SK-N-SH (cell line): ENCODE measurements around the gene ZHX3. TPM values are rescaled to one million over a fixed set of nuclear protein-coding genes. Genes with fewer than 3 reads are reported as not detected.

Experiments used
- CTCF ChIA-PET: fragments of 300-600, 350-600 bp; formaldehyde crosslinking; extraction: SDS; loops from one replicate; lab custom pipeline; 2021; lab: Yijun Ruan, JAX
- POLR2A ChIA-PET: fragments of 350-600 bp; sonication (Branson Sonifier 250); formaldehyde crosslinking; extraction: SDS; loops from one replicate; lab custom pipeline; 2020; ENCODE audit warnings: antibody characterized with exemption, inconsistent platforms; lab: Yijun Ruan, JAX
- DNase-seq: peaks from one replicate; pipeline ENCODE4 v3.0.0; 2012
- H2AFZ ChIP-seq: fragments of 200-600 bp; sonication (generic); 2 replicates; pipeline ENCODE4 v1.8.1; 2016; ENCODE audit warnings: antibody characterized with exemption, mild to moderate bottlenecking, low read depth
- H3F3A ChIP-seq: fragments of 200-600 bp; sonication (generic); replicated peaks from 2 replicates; pipeline ENCODE3; 2016; ENCODE audit warnings: antibody characterized with exemption, mild to moderate bottlenecking; ENCODE audit not compliant: insufficient read depth
- H3K27ac ChIP-seq, 2 experiments: fragments of 200-500 bp in 1 of 2; fragments of 200-600 bp in 1 of 2; sonication (Bioruptor generic) in 1 of 2; sonication (generic), shearing (Covaris generic) in 1 of 2; 2 replicates each; pipeline versions ENCODE4 v1.5.1 to v1.6.1; 2014 to 2016; ENCODE audit warnings: low read depth in 2 of 2, inconsistent platforms in 1 of 2, low read length in 1 of 2, mild to moderate bottlenecking in 1 of 2, mixed read lengths in 1 of 2
- H3K27me3 ChIP-seq: fragments of 200-600 bp; sonication (generic), shearing (Covaris generic); 2 replicates; pipeline ENCODE4 v1.6.1; 2016; ENCODE audit warnings: mixed run types; ENCODE audit not compliant: insufficient read depth
- H3K36me3 ChIP-seq, 2 experiments: fragments of 200-500 bp in 1 of 2; fragments of 200-600 bp in 1 of 2; sonication (Bioruptor generic) in 1 of 2; sonication (generic) in 1 of 2; replicated peaks in 1 of 2; 2 replicates each; pipeline versions ENCODE3 to v1.5.1; 2014 to 2016; ENCODE audit warnings: low read length in 1 of 2, mild to moderate bottlenecking in 1 of 2; ENCODE audit not compliant: insufficient read depth in 2 of 2, control insufficient read depth in 1 of 2
- H3K4me1 ChIP-seq, 2 experiments: fragments of 200-500 bp in 1 of 2; fragments of 200-600 bp in 1 of 2; sonication (Bioruptor generic) in 1 of 2; sonication (generic), shearing (Covaris generic) in 1 of 2; 2 replicates each; pipeline versions ENCODE4 v1.5.1 to v1.6.1; 2014 to 2016; ENCODE audit warnings: low read depth in 1 of 2, low read length in 1 of 2, mixed run types in 1 of 2; ENCODE audit not compliant: insufficient read depth in 2 of 2, control insufficient read depth in 1 of 2
- H3K4me2 ChIP-seq: fragments of 200-600 bp; sonication (generic), shearing (Covaris generic); 2 replicates; pipeline ENCODE4 v1.6.1; 2017; ENCODE audit warnings: mixed run types
- H3K4me3 ChIP-seq, 2 experiments: fragments of 200-500 bp in 1 of 2; fragments of 200-600 bp in 1 of 2; sonication (Bioruptor generic) in 1 of 2; sonication (generic), shearing (Covaris generic) in 1 of 2; 2 replicates each; pipeline versions ENCODE4 v1.5.1 to v1.8.1; 2014 to 2016; ENCODE audit warnings: low read depth in 2 of 2, inconsistent platforms in 1 of 2, low read length in 1 of 2, mild to moderate bottlenecking in 1 of 2, mixed read lengths in 1 of 2, moderate library complexity in 1 of 2
- H3K79me2 ChIP-seq: fragments of 200-600 bp; sonication (generic); 2 replicates; pipeline ENCODE4 v1.8.1; 2017; ENCODE audit warnings: mild to moderate bottlenecking; ENCODE audit not compliant: insufficient read depth
- H3K9ac ChIP-seq: fragments of 200-600 bp; sonication (generic); 2 replicates; pipeline ENCODE4 v1.6.1; 2017; ENCODE audit warnings: mixed run types
- H3K9me2 ChIP-seq: fragments of 200-600 bp; sonication (generic); 2 replicates; pipeline ENCODE4 v1.6.1; 2017; ENCODE audit warnings: mixed run types
- H3K9me3 ChIP-seq: fragments of 200-600 bp; sonication (generic); 2 replicates; pipeline ENCODE4 v1.6.1; 2017; ENCODE audit warnings: mixed run types, mild to moderate bottlenecking, moderate library complexity
- H4K20me1 ChIP-seq: fragments of 200-600 bp; sonication (generic); 2 replicates; pipeline ENCODE4 v1.6.1; 2017; ENCODE audit warnings: mild to moderate bottlenecking, mixed run types; ENCODE audit not compliant: insufficient read depth
- EZH2phosphoT487 ChIP-seq: fragments of 200-600 bp; sonication (generic); IDR thresholded peaks from 2 replicates; pipeline ENCODE4 v1.6.1; 2017; ENCODE audit warnings: low read depth, mixed run types, mild to moderate bottlenecking, antibody characterized with exemption, moderate library complexity, borderline replicate concordance
- FOXM1 ChIP-seq: IDR thresholded peaks from 2 replicates; pipeline ENCODE4 v1.4.0; 2012; ENCODE audit warnings: low read depth, mild to moderate bottlenecking
- GABPA ChIP-seq: IDR thresholded peaks from 2 replicates; pipeline ENCODE4 v1.4.0; 2012; ENCODE audit warnings: low read depth, mild to moderate bottlenecking
- MXI1 ChIP-seq: IDR thresholded peaks from 2 replicates; pipeline ENCODE4 v1.6.1; 2012; ENCODE audit warnings: mild to moderate bottlenecking, low read depth, low read length, improper control_type of control experiment
- NFIC ChIP-seq: IDR thresholded peaks from 2 replicates; pipeline ENCODE4 v1.4.0; 2012; ENCODE audit warnings: borderline replicate concordance
- NRF1 ChIP-seq: IDR thresholded peaks from 2 replicates; pipeline ENCODE4 v1.6.1; 2012; ENCODE audit warnings: low read depth, mild to moderate bottlenecking, low read length
- POLR2AphosphoS5 ChIP-seq: IDR thresholded peaks from 2 replicates; pipeline ENCODE4 v1.6.1; 2012; ENCODE audit warnings: low read depth, low read length
- RXRA ChIP-seq: IDR thresholded peaks from 2 replicates; pipeline ENCODE4 v1.4.0; 2012; ENCODE audit warnings: low read depth, mild to moderate bottlenecking, borderline replicate concordance
- TAF1 ChIP-seq: IDR thresholded peaks from 2 replicates; pipeline ENCODE4 v1.6.1; 2012; ENCODE audit warnings: low read depth, mild to moderate bottlenecking, low read length, moderate library complexity, borderline replicate concordance
- TEAD4 ChIP-seq: IDR thresholded peaks from 2 replicates; pipeline ENCODE4 v1.4.0; 2012; ENCODE audit warnings: mild to moderate bottlenecking, borderline replicate concordance; ENCODE audit not compliant: insufficient read depth
- YY1 ChIP-seq: IDR thresholded peaks from 2 replicates; pipeline ENCODE4 v1.4.0; 2012; ENCODE audit warnings: low read depth, mild to moderate bottlenecking
- polyA plus RNA-seq, 3 experiments: library from polyadenylated mRNA; depleted of rRNA; stranded (reverse); fragments of >200 nt; gene quantifications; 2 replicates each; pipeline ENCODE4 v1.2.3, GENCODE V29; 2012
- TF ChIP-seq, protein P1 (sequence below): IDR thresholded peaks from 2 replicates; pipeline ENCODE4 v1.6.1; 2012; ENCODE audit warnings: mild to moderate bottlenecking, low read depth, low read length, moderate library complexity
- TF ChIP-seq, protein P2 (sequence below): fragments of 150-350 bp; IDR thresholded peaks from 2 replicates; pipeline ENCODE4 v1.6.1; 2017; ENCODE audit warnings: antibody characterized with exemption, low read length, low read depth, borderline replicate concordance

Gene ZHX3
- polyA plus RNA-seq, 1 of the 3 experiments (the other 2 are of a cell fraction): 6.0 TPM

DNA sequence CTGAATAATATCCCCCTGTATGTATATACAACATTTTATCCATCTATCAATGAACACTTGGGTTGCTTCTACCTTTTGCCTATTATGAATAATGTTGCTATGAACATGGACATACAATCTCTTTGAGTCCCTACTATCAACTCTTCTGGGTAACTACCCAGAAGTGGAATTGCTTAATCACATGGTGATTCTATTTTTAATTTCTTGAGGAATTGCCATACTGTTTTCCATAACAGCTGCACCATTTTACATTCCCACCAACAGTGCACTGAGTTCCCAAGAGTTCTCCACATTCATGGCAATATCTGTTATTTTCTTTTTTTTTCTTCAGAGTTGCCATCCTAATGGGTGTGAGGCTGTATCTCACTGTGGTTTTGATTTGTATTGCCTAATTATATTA lies 88.3 kb downstream of the ZHX3 start (continued):
- TF ChIP-seq GABPA: no peak

DNA sequence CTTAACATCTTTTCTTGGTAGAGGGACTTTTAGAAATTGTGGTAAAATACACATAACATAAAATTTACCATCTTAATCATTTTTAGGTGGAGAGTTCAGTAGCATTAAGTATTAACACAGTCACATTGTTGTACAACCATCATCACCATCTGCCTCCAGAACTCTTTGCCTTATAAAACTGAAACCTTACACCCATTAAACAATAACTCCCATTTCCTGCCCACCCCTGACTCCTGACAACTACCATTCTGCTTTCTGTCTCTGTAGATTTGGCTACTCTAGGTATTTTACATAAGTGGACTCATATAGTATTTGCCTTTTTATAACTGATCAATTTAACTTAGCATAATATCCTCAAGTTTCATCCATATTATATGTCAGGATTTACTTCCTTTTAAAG lies 88.7 kb downstream of the ZHX3 start:
- no peaks in the 10 kb centered on the region for H3K27me3 ChIP-seq
- H3K9me2 ChIP-seq: no peaks in the 10 kb centered on the region
- no peak overlapping the region for H3K27ac ChIP-seq
- H3K4me1 ChIP-seq: peaks cover 7 to 21% of the 10 kb centered on the region in 2 experiments; a peak in 3 of 4 replicates
- no peak for DNase-seq
- H2AFZ ChIP-seq: no peak overlapping the region
- H3K9ac ChIP-seq: no peak overlapping the region
- no peak overlapping the region for H3K4me3 ChIP-seq
- no peaks in the 10 kb centered on the region for H3K36me3 ChIP-seq
- CTCF ChIA-PET: no interaction called here
- H3K4me2 ChIP-seq: no peak overlapping the region
- no peaks in the 10 kb centered on the region for H3K9me3 ChIP-seq
- TF ChIP-seq, protein P1, sequence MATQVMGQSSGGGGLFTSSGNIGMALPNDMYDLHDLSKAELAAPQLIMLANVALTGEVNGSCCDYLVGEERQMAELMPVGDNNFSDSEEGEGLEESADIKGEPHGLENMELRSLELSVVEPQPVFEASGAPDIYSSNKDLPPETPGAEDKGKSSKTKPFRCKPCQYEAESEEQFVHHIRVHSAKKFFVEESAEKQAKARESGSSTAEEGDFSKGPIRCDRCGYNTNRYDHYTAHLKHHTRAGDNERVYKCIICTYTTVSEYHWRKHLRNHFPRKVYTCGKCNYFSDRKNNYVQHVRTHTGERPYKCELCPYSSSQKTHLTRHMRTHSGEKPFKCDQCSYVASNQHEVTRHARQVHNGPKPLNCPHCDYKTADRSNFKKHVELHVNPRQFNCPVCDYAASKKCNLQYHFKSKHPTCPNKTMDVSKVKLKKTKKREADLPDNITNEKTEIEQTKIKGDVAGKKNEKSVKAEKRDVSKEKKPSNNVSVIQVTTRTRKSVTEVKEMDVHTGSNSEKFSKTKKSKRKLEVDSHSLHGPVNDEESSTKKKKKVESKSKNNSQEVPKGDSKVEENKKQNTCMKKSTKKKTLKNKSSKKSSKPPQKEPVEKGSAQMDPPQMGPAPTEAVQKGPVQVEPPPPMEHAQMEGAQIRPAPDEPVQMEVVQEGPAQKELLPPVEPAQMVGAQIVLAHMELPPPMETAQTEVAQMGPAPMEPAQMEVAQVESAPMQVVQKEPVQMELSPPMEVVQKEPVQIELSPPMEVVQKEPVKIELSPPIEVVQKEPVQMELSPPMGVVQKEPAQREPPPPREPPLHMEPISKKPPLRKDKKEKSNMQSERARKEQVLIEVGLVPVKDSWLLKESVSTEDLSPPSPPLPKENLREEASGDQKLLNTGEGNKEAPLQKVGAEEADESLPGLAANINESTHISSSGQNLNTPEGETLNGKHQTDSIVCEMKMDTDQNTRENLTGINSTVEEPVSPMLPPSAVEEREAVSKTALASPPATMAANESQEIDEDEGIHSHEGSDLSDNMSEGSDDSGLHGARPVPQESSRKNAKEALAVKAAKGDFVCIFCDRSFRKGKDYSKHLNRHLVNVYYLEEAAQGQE: no peak
- TF ChIP-seq RXRA (no peak), MXI1 (no peak), FOXM1 (no peak), POLR2AphosphoS5 (no peak), EZH2phosphoT487 (no peak), NRF1 (no peak), GABPA (no peak), YY1 (no peak), NFIC (no peak), TAF1 (no peak), TEAD4 (no peak)
- TF ChIP-seq, protein P2, sequence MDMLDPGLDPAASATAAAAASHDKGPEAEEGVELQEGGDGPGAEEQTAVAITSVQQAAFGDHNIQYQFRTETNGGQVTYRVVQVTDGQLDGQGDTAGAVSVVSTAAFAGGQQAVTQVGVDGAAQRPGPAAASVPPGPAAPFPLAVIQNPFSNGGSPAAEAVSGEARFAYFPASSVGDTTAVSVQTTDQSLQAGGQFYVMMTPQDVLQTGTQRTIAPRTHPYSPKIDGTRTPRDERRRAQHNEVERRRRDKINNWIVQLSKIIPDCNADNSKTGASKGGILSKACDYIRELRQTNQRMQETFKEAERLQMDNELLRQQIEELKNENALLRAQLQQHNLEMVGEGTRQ: no peak
- TF ChIP-seq, all 33 proteins: peak for 0
- POLR2A ChIA-PET: no interaction called here
- Histone ChIP-seq H4K20me1 (no peaks in the 10 kb centered on the region), H3F3A (peaks cover 6% of the 10 kb centered on the region), H3K79me2 (peaks cover 7% of the 10 kb centered on the region)
